NCI-H510A (cell line): ENCODE data around the gene ABLIM3.
A peak's percentile ranks its signal among the peaks of the same experiment; 100 is the strongest.

Source experiments
- DNase-seq: peaks from one replicate; lab custom pipeline; 2025; lab: John Stamatoyannopoulos, UW

ABLIM3 gene

DNA sequence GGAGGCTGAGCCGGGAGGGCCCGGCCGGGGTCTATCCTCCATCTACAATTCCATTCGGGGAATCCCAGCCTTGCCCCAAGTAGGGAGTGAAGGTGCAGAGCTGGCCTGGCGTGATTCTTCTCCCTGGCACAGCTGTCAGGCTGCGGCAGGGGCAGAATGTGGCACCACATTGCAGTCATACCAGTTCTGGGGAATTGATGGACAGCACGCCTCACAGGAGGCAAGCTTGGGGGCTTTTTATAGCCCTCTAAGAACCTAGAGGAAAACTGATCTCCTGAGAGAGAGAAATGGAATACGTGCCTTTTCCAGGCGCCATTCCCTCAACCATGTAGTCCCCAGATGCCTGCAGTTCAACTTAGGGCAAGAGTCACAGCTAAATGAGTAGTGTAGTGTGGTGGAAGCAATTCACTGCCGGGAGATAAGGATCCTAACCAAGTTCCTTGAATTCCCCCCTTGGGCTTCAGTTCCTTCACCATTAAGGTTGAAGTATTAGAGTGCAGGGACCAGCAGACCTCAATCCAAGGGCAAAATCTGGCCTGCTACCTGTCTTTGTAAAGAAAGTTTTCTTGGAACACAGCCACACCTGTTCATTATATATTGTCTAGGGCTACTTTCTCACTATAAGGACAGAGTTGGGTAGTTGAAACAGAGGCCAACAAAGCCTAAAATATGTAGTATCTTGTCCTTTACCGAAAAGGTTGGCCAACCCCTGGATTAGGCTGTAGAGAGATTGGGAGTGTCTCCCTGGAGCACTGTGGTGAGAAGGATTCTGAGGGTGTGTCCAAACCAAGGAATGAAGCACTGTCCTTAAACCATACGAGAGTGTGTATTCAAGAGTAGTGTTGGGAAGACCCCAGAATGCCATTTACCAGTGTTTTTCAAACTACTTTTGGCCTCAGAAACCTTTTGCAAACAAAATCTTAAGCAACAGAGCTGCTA lies 141.0 kb downstream of the ABLIM3 start:
- no peak for DNase-seq

DNA sequence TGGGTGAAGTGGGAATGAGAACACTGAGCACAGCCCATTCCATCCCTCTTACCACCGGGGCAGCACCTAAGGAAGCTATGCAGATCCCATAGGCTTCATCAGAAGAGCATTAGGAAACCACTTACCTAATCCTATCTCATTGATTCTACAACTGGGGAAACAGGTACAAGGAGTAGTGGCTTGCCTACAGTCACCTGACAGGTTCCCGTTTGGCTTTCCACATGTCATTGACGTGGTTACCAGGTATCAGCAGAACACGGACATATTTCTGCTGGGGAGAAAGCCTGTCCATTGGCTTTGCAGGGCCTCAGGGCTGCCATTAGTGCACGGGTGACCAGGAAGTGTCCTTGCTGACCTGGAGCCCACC lies 141.7 kb downstream of the ABLIM3 start:
- peak; percentile 42 for DNase-seq

DNA sequence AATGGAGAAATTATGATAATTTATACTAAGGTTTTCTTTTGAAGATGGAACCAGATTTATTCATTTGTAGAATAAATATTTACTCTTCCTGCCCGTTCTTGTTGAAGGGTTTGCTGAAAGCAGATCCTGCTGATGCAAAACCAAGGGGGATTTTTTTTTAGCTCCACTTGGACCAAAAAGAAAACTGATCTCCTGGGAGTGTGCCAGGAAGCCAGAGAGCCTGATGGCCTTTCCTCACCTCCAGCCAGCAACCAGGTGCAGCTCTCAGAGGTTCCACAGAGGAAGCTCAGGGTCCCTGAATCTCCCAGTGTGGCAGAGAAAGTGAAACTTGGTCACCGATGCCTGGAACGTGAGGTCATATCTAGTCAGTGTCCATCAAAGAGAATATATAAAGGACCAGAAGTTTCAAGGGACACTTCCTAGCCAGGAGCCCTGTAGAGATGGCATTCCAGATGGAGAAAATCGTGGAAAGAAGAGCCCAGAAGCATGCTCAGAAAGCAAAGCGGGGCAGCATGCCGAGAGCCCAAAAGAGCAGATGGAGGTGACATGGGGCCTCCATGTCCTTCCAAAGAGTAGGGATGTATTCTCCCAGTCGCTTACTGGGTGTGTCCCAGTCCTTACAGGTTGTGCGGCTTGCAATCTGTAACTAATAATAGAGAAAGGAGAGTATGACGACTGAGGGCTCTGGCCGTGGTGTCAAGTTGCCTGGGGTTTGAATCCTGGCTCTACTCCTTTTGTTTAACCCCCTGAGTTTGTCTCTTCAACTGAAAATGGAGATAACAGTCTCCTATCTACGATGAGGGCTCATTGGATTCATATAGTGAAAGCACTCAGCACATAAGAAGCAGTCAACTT lies 142.6 kb downstream of the ABLIM3 start:
- DNase-seq, result peak; percentile 47

DNA sequence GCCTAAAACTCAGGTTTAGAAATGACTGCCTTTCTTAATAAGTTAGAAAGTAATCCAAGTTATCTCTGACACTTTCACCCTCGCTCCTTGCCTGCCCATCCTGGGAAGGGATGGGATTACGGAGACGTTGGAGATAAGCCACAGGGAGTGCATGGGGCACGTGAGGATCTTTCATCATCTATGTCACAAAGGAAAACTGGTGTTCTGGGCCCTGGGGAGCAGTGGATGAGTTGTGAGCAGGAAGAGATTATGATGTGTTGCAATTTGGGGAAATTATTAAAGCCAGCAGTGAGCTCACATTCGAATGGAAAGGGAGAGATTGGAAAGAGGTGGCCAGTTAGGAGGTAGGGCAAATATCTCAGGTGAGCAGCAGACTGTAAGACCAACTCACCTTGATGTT lies 143.2 kb downstream of the ABLIM3 start:
- DNase-seq, result no peak

DNA sequence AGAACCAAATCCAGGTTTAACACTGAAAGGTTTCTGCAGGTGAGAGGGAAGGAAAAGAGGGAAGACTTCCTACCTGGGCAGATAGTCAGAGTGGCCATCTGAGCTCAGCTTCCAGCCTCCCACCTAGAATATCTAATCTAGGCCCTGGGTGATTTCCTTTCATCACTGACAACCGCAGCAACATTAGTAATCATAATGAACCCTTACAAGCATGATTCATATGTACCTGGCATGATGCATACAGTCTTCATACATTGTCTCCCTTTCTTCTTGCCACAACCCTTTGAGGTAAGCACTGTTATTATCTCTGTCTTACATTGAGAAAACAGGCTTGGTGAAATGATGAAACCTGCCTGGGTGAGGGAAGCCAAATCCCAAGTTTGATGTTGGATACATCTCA lies 143.9 kb downstream of the ABLIM3 start:
- DNase-seq, result no peak

DNA sequence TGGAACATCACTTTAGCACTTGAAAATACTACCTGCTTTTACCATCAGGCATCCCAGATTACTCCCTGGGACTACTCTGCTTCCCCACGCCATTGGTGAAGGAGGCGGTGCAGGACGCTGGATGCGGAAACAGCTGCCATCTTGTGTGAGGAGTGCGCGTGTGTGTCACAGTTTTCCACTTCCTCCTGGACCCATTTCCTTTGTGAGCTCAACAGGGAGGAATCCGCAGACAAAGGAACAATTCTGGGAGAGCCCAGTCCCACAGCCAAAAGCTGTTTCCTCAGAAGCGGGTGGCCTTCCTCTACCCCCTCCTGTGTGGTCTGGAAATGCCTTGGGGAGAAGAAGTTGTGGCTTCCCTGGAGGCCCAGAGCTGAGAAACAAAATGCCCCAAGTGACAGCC lies 147.1 kb downstream of the ABLIM3 start:
- no peak for DNase-seq

DNA sequence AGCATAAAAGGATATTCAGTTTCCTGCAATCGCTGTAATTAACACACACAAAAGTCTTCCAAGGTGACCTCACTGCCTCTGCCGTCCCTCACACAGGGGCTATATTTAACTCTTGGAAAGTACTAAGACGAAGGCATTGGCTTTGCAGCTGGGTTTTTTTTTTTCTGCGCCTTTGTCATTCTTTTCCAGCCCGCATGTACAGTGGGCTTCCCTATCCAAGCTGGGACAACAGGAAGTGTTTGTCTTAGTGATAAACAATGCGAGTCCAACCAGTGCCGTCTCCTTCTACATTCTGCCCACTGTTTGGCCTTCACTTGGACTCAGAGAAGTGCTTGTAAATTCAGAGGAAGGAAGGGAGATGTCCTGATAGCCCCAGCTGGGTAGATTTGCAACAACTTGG lies 148.0 kb downstream of the ABLIM3 start:
- DNase-seq, result no peak

DNA sequence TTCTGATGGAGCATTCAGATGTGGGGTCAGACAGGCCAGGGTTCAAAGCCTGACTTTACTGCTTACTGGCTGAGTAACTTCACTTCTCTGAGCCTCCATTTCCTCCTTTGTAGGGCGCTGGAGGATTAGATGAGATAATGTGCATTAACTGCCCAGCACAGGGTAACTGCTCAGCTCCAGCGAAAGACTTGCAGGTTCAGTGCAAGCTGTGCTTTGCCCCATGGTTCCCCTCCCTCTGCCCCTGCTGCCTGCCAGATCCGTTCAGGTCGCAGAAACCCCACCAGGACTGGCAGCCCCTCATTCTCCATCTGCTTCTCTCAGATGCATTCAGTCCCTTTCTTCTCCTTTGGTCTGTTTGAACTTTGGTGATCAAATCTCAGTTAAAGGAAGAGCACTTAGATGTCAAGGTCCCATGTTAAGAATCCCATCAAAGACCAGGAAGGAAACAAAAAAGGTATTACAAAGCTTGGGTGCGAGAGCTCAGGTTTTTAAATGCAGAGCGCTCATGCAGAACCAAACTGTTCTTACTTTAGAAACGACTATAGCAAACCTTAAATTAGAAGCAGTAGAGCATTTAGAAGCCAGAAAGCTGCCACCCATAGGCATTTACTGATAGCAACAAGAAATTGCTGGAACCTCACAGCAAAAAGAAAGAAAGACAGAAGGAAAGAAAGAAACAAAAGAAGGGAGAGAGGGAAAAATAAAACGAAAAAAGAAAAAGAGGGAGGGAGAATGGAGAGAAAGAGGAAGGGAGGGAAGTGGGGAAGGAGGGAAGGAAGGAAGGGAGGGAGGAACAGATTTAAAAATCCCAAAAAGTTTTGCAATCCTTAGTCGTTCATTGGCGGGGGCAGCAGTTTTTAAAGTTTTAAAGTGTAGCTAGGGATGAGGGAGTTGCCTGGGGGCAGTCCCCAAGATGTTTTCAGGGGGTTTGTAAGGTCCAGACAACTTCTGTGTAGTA lies 153.9 kb downstream of the ABLIM3 start:
- no peak for DNase-seq

DNA sequence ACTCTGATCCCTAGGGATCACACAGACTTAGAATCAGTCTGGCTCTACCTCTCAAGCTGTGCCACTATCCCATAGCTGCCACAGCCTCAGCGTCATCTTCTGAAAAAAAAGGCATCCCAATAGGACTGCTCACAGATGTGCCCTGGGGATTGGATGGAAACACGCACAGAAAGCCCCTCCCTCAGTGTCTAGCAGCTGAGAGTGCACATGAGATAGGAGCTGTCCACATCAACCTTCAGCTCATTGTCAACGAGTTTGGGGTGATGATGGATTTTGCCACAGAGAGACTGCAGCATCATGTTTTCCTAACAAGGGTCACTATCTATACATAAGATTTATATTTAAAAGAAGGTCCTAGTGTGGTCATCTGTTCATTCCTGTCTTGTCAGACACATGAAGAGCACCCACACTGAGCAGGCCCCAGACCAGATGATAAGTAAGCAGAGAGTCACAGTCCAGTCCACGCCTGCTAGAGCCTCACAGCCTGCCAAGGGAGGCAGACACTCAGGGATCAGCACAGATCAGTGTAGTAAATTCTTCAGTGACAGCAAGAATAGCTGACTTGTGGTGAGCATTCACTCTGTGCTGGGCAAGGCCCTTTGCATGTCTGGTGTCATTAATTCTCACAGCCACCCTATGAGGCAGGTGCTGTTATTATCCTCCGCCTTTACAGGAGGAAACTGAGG lies 156.2 kb downstream of the ABLIM3 start:
- DNase-seq, result no peak

DNA sequence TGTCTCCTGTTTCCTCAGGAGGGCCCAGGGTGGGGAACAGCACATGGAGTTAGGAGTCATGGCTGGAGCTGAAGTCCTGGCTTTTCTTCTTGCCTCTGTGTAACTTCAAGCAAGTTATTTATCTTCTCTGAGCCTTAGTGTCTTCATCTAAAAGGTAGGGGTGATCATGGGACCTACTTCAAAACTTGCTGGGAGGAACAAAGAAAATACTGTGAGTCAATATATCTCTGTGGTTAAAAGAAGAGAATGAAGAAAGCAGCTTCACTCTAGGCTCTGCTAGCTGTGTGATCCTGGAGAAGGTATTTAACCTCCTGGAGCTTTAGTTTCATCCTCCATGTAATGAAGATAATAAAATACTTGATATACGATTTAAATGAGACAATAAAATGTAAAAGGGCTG lies 156.9 kb downstream of the ABLIM3 start:
- DNase-seq, result no peak

DNA sequence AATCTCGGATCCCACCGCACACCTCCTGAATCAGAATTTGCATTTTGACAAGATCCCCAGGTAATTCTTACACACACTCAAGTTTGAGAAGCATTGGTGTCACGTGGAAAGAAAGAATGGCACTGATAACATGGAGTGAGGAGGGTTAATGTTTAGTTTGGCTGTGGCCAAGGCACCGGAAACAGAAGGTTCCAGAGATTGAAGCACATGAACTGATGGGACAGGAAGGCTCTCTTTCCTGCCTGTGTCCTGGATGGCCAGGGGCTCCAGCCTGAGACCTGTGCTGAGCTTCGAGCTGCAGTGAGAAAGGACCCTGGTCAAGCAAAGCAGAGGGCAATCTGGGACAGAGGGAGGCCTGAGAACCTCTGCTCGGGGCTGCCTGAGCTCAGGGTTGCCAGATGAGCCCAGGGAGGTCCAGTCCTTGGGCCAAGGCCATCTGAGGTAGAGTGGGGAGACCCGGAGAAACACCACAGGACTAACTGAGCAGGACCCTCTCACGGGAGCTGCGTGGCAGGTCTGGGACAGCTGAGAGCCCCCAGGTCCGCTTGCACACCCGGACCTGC lies 157.6 kb downstream of the ABLIM3 start:
- no peak for DNase-seq

DNA sequence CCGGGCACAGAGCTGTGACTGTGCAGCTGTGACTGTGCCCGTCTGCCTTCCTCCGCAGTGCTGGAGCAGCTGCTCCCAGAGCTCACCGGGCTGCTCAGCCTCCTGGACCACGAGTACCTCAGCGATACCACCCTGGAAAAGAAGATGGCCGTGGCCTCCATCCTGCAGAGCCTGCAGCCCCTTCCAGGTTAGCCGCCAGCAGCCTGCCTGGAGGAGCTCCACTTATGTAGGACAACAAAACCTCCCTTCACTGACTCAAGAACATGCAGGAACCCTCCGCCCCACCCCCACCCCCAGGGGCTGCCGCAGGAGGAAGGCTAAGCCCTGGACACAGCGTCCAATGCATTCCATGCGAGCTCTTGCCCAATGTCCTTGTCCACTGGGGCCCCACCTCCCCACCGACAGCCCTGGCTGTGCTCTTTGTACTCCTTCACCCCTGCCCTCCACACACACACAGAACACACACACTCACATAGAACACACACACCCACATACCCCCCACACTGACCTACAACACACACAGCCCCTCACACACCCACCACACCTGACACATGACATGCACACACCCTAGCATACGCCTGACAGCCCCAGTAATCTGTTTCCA lies 158.3 kb downstream of the ABLIM3 start:
- no peak for DNase-seq

DNA sequence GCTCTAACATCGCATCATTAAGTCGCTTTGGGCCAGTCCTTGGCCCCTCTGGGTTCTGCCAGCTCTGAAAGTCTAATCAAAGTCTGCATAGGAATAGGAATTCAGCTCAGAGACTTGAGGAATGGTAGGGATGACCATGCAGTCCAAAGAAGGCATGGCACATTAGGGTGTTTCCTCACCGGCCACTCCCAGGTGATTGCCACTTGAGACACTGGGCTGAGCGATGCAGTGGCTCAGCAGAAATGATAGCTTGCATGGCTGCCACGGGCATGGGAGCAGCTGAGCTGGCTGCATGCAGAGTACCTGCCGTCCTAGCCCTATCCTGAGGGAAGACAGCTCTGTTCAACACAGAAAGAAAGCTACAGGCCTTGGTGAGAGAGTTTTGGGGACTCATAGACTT lies 159.1 kb downstream of the ABLIM3 start:
- DNase-seq, result no peak

DNA sequence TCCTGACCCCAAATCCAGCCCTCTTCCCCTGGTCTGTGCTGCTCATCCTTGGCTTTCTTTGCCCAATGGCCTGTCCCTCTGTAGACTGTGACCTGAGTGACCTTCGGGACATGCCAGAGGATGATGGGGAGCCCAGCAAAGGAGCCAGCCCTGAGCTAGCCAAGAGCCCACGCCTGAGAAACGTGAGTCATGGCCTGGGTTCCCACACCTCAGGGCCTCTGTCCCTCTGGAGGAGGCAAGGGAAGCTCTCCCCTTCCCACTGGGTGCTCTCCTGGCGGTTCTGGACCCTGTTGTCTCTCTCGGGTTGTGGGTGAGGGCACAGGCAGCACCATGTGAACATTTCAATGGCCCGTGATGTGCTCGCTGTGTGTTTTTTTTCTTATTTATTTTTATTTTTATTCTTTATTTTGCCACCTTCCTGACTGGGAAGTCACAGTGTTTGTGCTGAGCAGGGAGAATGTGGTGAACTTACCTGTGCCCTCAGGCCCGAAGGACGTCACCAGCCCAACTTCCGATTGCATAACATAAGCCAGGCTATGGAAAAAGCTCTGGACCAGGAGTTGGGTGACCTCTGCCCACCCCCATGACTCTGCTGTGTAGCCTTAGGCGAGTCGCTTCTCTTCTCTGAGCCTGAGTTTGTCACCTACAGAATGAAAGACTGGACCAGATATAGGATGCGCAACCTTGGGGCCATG lies 159.9 kb downstream of the ABLIM3 start:
- DNase-seq, result no peak

DNA sequence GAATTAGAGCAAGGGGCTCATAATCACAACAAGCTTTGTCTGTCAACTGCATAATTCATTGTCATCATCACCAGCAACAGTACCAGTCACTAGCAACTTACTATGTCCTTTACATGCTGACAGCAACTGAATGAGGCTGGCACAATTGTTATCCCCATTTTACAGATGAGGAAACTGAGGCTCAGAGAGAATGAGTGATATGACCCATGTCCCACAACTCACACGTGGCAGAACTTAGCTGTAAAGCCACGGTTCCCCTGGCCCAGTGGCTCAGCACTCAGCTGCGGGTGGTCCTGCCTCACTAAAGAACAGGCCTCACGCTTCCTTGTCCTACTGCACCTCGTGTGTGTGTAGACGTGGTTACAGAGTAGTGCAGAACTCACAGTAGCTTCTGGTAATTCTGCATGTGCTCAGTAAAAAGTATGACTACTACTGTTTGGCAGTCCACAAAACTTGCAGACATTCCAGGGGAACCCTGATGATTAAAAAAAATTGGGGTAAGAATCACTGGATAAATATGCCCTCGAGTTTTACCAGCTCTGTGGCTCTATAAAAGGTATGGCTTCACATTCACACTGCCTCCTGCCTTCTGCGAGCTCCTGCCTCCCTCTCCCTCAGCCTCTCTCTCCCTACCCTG lies 160.6 kb downstream of the ABLIM3 start:
- no peak for DNase-seq

DNA sequence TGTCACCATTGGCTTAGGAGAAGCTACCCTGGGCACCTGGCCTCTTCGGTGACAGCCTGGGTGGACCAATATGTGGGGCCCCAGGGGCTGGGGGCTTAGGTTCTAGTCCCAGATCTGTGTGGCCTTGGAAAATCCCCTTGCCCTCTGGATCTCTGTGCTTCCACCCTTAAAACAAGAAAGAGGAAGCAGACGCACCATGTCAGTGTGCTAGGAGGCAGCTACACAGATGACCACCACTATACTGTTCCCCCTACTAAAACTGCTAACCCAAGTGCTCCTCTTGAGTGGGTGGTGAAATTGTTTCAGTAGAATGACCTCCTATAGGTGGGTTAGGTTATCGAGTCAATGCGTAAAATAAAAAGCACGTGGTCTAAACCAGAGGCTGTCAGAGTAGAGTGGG lies 161.3 kb downstream of the ABLIM3 start:
- DNase-seq, result no peak

DNA sequence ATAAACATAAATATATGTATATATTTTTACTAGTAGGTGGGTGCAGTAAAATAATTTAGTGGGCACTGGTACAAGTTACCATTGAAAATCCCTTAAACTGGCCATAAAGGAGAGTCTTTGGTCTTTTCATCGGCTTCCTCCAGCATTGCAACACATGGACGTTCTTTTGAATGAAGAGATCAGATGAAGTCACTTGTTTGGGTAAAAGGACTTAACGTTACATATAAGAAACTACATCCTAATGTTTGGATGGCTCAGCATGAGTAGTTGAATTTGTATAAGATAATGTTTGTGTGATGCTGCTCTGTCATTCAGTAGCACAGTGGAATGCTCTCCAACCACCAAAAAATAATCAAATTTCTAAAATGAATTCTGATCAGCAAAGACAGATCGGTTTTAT lies 161.9 kb downstream of the ABLIM3 start:
- no peak for DNase-seq

DNA sequence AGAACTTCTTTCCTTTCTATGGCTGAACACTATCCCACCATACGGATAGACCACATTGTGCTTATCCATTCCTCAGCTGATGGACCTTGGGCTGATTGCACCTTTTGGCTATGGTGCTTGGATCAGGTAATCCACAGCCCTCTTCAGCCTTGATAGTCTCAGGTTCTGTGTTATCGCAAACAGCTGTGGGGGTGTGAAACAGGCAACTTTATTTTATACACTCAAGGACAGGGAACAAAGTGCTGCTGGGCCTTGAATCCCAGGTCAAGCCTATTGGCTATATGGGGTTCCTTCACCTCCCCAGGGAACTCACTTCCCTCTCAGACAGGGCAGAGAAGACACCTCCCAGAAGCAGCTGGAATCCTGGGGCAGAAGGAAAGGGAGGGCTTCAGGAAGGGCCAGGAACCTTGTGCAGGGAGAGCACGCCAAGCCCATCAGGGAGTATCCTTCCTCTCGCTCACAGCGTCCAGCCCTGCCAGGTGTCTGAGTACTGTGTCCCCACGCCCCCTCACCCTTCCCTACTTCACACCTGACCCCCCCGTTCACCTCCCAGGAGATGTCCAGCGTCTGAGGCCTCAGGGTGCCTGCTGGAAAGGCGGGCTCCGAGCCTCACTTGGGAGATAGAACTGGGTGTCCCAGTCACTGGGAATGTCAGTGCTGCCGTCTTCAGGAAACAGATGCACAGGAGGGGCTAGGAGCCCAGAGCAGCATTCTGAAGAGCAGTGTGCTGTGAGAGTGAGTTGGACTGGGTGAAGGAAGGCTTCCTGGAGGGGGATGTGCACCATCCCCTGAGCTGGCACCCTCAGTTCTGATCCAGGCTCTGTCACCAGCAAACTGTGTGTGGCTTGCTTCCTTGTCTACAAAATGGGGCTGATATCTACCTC lies 163.1 kb downstream of the ABLIM3 start:
- DNase-seq, result no peak

DNA sequence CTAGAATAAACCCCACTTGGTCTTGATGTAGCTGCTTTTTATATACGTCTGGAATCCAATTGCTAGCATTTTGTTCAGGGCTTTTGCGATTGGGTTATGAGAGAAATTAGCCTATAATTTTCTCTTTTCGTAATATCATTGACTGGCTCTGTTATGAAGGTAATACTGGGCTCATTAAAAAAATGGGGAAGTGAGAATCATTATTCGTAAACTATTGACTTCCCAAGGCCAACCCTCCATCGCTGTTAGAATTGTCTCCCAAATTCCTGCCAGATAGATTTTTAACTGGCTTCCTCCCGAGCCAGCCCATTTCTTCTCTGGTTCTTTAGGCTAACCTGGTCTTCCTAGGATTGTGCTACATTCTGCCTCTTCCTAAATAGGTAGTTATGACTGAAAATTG lies 168.1 kb downstream of the ABLIM3 start:
- no peak for DNase-seq
